ENCODE data around the gene MALAT1.

Gene MALAT1

GRCh38 chr11:65479184-65480145 is 19.4 kb upstream of the MALAT1 start:
- DNase-seq, result no peak

DNA sequence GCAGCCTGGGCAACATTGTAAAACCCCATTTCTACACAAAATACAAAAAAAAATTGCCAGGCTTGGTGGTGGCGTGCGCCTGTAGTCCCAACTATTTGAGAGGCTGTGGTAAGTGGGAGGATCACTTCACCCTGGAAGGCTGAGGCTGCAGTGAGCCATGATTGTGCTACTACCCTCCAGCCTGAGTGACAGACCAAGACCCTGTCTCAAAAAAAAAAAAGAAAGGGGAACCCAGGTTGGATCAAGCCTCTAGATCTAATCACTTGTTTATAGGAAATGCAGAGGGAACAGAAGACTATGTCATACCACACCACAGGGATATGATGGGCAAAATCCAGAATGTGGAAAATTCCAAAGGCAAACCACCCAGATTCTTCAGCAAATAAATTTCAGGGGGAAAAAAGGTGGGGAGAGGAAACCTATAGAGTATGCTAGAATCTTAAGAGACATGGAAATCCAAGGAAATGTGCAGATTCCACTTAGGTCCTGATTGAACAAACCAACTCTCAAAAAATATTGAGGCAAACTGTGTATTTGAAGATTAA is 16.5 kb upstream of the MALAT1 start:
- DNase-seq, result no peak

DNA sequence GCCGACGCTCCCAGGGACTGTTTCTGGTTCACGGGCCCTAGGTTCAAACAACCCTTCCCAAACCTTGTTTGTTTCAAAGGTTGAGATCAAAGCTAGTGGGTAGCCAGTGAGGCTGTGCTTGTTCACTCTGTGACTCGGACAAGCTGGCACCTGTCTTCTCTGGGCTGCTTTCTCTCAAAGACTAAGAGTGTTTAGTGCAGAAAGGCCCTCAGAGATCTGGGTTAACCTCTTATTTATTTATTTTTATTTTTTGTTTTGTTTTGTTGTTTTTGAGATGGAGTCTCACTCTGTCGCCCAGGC is 13.0 kb upstream of the MALAT1 start:
- no peak for DNase-seq

DNA sequence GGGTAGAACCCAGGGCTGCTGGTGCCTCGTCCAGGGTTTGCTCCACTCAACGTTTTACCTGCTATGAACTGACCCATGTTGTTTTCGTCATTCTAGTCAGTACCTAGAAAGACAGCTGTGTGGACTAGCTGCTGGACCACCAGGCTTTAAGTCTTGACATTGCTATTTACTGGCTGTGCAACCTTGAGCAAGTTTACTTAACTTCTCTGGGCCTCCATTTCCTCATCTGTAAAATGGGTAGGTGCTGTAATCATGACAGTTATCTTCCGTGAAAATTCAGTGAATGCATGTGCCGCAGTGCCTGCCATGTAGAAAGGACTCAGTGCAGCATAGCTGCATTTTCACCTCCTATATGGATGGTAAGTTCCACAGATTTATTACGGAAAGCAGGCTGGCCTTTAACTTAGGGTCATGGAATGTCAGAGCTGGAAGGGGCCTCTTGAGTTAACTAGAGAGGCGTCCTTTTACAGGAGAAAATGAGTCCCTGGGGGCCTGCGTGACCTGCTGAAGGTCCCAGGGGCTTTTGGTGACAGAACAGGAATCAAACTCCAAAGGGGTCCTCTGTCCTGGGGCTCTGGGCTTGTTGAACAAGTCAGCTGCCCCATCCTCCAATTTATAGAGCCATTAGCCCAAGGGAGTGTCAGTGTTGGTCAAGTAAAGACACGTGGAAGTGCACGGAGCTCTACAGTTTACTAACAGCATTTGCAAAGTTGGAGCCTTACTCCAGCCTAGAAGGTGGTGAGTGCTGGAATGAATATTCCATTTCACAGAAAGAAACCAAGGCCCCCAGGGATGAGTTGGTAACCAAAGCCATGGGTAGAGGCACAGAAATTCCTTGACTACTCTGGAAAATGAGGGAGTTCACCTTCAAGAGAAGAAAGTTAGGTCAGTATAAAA is 12.0 kb upstream of the MALAT1 start:
- no peak for DNase-seq

DNA sequence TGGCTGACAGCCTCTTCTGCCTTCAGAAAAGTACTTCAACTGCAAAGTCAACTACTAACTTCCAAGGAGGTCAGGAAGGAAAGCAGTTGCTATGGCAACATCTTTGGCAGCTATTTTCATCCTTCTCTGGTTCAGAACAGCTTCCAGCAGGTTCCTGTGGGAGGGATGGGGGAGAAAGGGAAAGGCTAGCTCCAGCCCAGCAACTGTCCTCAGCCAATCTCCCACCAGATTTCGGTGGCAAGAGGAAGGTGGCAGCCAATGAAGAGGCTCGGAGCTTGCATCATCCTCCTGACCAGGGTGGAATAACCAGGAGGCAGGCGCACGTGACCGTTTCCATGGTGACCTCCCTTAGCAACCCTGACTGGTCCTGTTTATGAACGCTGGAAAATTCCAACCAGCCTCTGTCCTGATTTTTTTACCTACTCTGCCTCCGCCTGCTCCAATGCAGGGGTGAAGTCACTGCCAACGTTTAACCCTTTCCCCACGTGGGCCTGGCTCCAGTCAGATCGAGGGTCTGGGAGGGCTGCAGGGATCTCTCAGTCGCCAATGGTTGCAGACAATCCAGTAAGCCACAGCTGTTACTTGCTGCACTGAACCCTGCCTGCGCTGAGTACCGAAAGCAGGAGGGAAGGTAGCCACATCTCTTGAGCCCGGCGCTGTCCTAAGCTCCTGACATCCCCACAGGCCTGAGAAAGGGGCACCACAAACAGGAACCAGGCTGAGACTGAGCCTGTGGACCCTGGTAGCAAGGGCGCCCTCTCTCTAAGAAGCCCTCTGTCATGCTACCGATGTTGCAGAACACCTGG is 11.2 kb upstream of the MALAT1 start:
- peak; percentile 60 for DNase-seq

- DNase-seq, result no peak
Measured at GRCh38 chr11:65488273-65489034, 10.4 kb upstream of the MALAT1 start.

GRCh38 chr11:65489035-65489705 is 9.7 kb upstream of the MALAT1 start:
- DNase-seq, result no peak

GRCh38 chr11:65489706-65490320 is 9.0 kb upstream of the MALAT1 start:
- no peak for DNase-seq

- no peak for DNase-seq
Measured at GRCh38 chr11:65491163-65491465, 7.7 kb upstream of the MALAT1 start.

GRCh38 chr11:65491614-65492386 is 7.0 kb upstream of the MALAT1 start:
- no peak for DNase-seq

DNA sequence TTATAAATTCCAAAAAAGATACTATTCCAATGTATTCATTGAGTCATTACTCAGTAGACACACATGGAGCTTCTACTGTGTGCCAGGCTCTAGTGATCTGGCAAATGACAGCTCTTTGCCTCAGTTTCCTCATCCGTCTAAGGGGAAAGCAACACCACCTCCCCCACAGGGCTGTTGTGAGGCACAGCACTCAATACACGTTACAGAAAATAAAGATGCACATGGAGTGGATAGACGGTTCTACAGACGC is 6.5 kb upstream of the MALAT1 start:
- no peak for DNase-seq

- peak; percentile 55 for DNase-seq
Measured at GRCh38 chr11:65492637-65493366, 6.0 kb upstream of the MALAT1 start.

- DNase-seq, result no peak
Measured at GRCh38 chr11:65493367-65494176, 5.3 kb upstream of the MALAT1 start.

- no peak for DNase-seq
Measured at GRCh38 chr11:65496304-65497140, 2.3 kb upstream of the MALAT1 start.

DNA sequence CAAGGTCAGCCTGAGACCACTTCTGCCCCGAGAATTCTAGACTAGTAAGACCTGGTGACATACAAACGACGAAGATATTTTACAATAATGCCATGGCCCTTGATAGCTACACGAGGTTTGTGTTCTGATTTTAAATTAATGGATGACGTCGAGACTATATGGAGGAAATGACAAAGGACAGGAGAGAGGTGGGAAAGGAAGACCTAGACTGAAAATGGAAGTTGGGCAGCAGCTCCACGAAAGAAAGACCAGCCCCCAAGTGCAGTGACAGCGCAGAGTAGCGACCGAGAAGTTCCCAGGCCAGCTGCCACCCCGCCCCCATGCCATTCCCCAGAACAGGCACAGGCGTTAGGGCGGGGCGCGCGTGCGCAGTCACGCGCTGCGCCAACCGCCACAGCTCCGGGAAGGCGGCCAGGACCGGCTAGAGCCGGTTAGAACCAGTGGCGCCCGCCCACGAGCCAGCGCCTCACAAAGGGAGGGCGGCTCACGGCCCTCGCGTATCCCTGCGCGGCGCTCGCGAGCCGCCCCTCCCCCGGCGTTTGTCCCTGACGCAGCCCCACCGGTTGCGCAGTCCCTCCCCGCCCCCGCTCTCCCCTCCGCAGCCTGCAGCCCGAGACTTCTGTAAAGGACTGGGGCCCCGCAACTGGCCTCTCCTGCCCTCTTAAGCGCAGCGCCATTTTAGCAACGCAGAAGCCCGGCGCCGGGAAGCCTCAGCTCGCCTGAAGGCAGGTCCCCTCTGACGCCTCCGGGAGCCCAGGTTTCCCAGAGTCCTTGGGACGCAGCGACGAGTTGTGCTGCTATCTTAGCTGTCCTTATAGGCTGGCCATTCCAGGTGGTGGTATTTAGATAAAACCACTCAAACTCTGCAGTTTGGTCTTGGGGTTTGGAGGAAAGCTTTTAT is 1.5 kb upstream of the MALAT1 start:
- DNase-seq, result peak; percentile 99

- DNase-seq, result peak; percentile 75
Measured at GRCh38 chr11:65498042-65498726, 661 bp upstream of the MALAT1 start.

- DNase-seq, result no peak
Measured at GRCh38 chr11:65498727-65498976, 193 bp upstream of the MALAT1 start.
